Colonic mucosa (tissue), 4 donors: ENCODE measurements around the gene CGN. TPM values are rescaled to one million over a fixed set of nuclear protein-coding genes. Genes with fewer than 3 reads are reported as not detected.

Experiments
- DNase-seq: peaks from one replicate; pipeline ENCODE4 v3.0.0-alpha.2; 2020
- H3K27ac ChIP-seq: fragments of 200-600 bp; one replicate; pipeline ENCODE4 v1.8.0; 2021
- H3K27me3 ChIP-seq: fragments of 200-600 bp; one replicate; pipeline ENCODE4 v1.8.0; 2021
- H3K36me3 ChIP-seq: fragments of 200-600 bp; one replicate; pipeline ENCODE4 v1.8.0; 2021
- H3K4me1 ChIP-seq: fragments of 200-600 bp; one replicate; pipeline ENCODE4 v1.8.0; 2021; ENCODE audit warnings: mild to moderate bottlenecking
- H3K4me3 ChIP-seq: fragments of 200-600 bp; one replicate; pipeline ENCODE4 v1.8.0; 2021
- H3K9ac ChIP-seq, 2 donors: one replicate each; pipeline ENCODE4 v1.7.0; 2013; ENCODE audit warnings: control low read depth in 2 of 2, low read depth in 2 of 2, low read length in 2 of 2
- H3K9me3 ChIP-seq: fragments of 200-600 bp; one replicate; pipeline ENCODE4 v1.8.0; 2021
- intact Hi-C: fragments of 100-400 bp; cut with DNase I; formaldehyde crosslinking; loops from one replicate; pipeline ENCODE4 v1.14.1; 2022
- total RNA-seq, 2 donors: library from RNA; stranded (reverse); fragmentation: NEBNext Ultra II Directional in 1 of 2; extraction: Animal tissue kit (Norgen Biotek cat#: 25700) in 1 of 2; gene quantifications; one replicate each; pipeline ENCODE4 v1.2.1, GENCODE V29; 2021
- TF ChIP-seq, protein P1 (sequence below): fragments of 200-600 bp; IDR thresholded peaks from one replicate; pipeline ENCODE4 v1.8.0; 2022; ENCODE audit warnings: antibody characterized with exemption, mild to moderate bottlenecking
- donor health status: healthy.
- donor health status: DM: no; HTN: no; CAD: no.
- donor health status: DM: no; HTN: no; CAD: no.

Gene CGN
- total RNA-seq, 2 donors from 2014 or later, result 118 to 148 TPM

DNA sequence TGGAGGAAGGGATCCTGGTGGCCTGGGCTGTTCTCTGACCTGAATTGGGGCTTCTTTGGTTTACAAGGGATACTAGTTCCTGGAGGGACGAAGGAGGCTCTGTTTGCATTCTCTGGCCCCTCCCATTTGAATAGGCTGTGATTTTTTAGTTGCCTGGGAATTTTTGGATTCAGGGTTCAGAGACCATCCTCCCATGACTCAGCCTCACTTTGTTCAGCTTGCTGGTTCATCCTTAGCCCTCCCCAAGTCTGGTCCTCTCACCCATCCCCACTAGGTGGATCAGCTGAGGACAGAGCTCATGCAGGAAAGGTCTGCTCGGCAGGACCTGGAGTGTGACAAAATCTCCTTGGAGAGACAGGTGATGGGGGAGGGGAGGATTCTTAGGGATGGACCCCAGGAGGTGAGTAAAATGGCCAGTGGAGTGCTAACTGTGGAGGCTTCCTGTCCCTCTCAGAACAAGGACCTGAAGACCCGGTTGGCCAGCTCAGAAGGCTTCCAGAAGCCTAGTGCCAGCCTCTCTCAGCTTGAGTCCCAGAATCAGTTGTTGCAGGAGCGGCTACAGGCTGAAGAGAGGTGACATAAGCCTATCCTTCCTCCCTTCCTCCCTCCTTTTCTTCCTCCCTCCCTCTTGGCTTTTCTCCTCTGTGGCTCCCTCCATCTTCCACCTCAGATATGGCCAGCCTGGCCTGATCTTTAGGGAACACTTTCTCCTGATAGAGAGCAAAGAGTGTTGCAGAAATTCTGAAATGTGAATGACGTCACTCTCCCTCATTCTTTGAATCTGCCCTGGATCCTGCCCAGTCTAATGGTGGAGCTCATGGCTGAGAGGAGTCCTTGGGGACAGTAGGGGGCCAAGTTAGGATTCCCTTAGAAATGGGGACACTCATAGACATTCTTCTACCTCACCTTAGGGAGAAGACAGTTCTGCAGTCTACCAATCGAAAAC lies 24.4 kb downstream of the CGN start:
- intact Hi-C loops, result loop anchor here (5.0 to 10.0 kb wide), 3 partner anchors 78 to 197 kb away; partner anchors contain the start of gene POGZ
- TF ChIP-seq, protein P1, sequence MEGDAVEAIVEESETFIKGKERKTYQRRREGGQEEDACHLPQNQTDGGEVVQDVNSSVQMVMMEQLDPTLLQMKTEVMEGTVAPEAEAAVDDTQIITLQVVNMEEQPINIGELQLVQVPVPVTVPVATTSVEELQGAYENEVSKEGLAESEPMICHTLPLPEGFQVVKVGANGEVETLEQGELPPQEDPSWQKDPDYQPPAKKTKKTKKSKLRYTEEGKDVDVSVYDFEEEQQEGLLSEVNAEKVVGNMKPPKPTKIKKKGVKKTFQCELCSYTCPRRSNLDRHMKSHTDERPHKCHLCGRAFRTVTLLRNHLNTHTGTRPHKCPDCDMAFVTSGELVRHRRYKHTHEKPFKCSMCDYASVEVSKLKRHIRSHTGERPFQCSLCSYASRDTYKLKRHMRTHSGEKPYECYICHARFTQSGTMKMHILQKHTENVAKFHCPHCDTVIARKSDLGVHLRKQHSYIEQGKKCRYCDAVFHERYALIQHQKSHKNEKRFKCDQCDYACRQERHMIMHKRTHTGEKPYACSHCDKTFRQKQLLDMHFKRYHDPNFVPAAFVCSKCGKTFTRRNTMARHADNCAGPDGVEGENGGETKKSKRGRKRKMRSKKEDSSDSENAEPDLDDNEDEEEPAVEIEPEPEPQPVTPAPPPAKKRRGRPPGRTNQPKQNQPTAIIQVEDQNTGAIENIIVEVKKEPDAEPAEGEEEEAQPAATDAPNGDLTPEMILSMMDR, result no peak

DNA sequence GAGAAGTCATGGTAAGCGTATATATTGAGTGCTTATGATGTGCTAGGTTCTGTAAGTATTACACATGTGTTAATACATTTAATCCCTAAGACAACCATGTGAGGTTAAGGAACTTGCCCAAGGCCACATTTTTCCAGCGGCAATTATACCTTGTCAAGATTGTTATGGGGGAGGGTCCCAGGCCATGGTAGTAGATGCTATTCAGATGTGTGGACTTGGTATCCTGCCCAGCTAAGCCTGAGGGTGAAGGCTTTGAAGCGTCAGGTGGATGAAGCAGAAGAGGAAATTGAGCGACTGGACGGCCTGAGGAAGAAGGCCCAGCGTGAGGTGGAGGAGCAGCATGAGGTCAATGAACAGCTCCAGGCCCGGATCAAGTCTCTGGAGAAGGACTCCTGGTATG lies 25.3 kb downstream of the CGN start:
- Histone ChIP-seq H3K27me3 (no peaks in the 10 kb centered on the region), H3K27ac (no peak overlapping the region), H3K9me3 (no peaks in the 10 kb centered on the region), H3K36me3 (no peaks in the 10 kb centered on the region), H3K4me3 (no peak overlapping the region), H3K4me1 (no peaks in the 10 kb centered on the region), H3K9ac (no peak overlapping the region)
- intact Hi-C loops, result loop anchor here (5.0 to 10.0 kb wide), 3 partner anchors 79 to 196 kb away; partner anchors contain the start of gene POGZ
- TF ChIP-seq, protein P1, result no peak
- DNase-seq, result no peak

More for the DNA sequence above, 24.4 kb downstream of the CGN start:
- H3K27me3 ChIP-seq, result no peaks in the 10 kb centered on the region
- H3K27ac ChIP-seq, result no peak overlapping the region
- H3K4me3 ChIP-seq, result no peak overlapping the region
- H3K4me1 ChIP-seq, result no peaks in the 10 kb centered on the region
- H3K9ac ChIP-seq, result no peak overlapping the region
- no peaks in the 10 kb centered on the region for H3K9me3 ChIP-seq
- H3K36me3 ChIP-seq, result no peaks in the 10 kb centered on the region
- DNase-seq, result no peak

DNA sequence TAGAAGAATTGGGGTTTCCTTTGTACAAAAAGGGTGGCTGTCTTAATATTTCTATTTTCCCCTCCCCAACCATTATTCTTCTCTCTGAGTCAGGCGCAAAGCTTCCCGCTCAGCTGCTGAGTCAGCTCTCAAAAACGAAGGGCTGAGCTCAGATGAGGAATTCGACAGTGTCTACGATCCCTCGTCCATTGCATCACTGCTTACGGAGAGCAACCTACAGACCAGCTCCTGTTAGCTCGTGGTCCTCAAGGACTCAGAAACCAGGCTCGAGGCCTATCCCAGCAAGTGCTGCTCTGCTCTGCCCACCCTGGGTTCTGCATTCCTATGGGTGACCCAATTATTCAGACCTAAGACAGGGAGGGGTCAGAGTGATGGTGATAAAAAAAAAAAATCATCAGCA lies 25.9 kb downstream of the CGN start:
- H3K27ac ChIP-seq, result no peak overlapping the region
- no peak overlapping the region for H3K9ac ChIP-seq
- no peak overlapping the region for H3K4me3 ChIP-seq
- H3K9me3 ChIP-seq, result no peaks in the 10 kb centered on the region
- no peaks in the 10 kb centered on the region for H3K36me3 ChIP-seq
- no peaks in the 10 kb centered on the region for H3K4me1 ChIP-seq
- TF ChIP-seq, protein P1, result no peak
- DNase-seq, result no peak
- no peaks in the 10 kb centered on the region for H3K27me3 ChIP-seq
- intact Hi-C loops, result loop anchor here (5.0 to 10.0 kb wide), 3 partner anchors 80 to 195 kb away; partner anchors contain the start of gene POGZ

- DNase-seq, result peak; percentile 97
- intact Hi-C loops, result loop anchor here (5.0 to 10.0 kb wide), 3 partner anchors 82 to 193 kb away; partner anchors contain the start of gene POGZ
Measured at GRCh38 chr1:151539321-151540020, 28.3 kb downstream of the CGN start.

More at GRCh38 chr1:151539321-151540020, 28.3 kb downstream of the CGN start:
- no peak overlapping the region for H3K4me3 ChIP-seq
- H3K9me3 ChIP-seq, result no peaks in the 10 kb centered on the region
- no peaks in the 10 kb centered on the region for H3K27me3 ChIP-seq
- TF ChIP-seq, protein P1, result no peak
- H3K36me3 ChIP-seq, result no peaks in the 10 kb centered on the region
- peak overlapping the region; percentile 87 to 89 for H3K9ac ChIP-seq
- H3K4me1 ChIP-seq, result no peaks in the 10 kb centered on the region
- peak overlapping the region; percentile 95 for H3K27ac ChIP-seq
